H1 (cell line): ENCODE measurements around the gene TPRA1. TPM values are rescaled to one million over a fixed set of nuclear protein-coding genes. Genes with fewer than 3 reads are reported as not detected.

ENCODE experiments used
- CTCF ChIA-PET: fragments of 300-600 bp; sonication (Branson Sonifier 250); formaldehyde crosslinking; loops from one replicate; lab custom pipeline; 2021; ENCODE audit not compliant: partially characterized antibody; lab: Charles Lee
- POLR2A ChIA-PET: fragments of 300-600 bp; sonication (Branson Sonifier 250); formaldehyde crosslinking; loops from one replicate; lab custom pipeline; 2021; ENCODE audit warnings: inconsistent platforms; ENCODE audit not compliant: partially characterized antibody; lab: Charles Lee
- DNase-seq, 2 experiments: peaks; one replicate each; pipeline versions ENCODE4 v3.0.0 to v3.0.0-alpha.2; 2010 to 2022; ENCODE audit warnings: low spot score in 2 of 2, low read depth in 1 of 2, mixed read lengths in 1 of 2
- FAIRE-seq: peaks from 2 replicates; lab custom pipeline; 2011; peaks lifted over from hg19 to GRCh38; lab: Jason Lieb, UNC
- H2AFZ ChIP-seq: 2 replicates; pipeline ENCODE4 v1.8.1; 2012; ENCODE audit warnings: low read length, inconsistent platforms
- H2AK5ac ChIP-seq: 2 replicates; pipeline ENCODE4 v1.6.1; 2013; ENCODE audit warnings: low read depth, low read length
- H2BK120ac ChIP-seq: replicated peaks from 2 replicates; pipeline ENCODE3; 2013; ENCODE audit warnings: low read depth, low read length, inconsistent platforms
- H2BK12ac ChIP-seq: 2 replicates; pipeline ENCODE4 v1.6.1; 2013; ENCODE audit warnings: low read depth, low read length
- H2BK15ac ChIP-seq: 2 replicates; pipeline ENCODE4 v1.6.1; 2013; ENCODE audit warnings: low read length
- H2BK20ac ChIP-seq: 2 replicates; pipeline ENCODE4 v1.6.1; 2013; ENCODE audit warnings: low read length
- H2BK5ac ChIP-seq: 2 replicates; pipeline ENCODE4 v1.6.1; 2013; ENCODE audit warnings: low read depth, low read length
- H3K14ac ChIP-seq: 2 replicates; pipeline ENCODE4 v1.6.1; 2013; ENCODE audit warnings: inconsistent platforms; ENCODE audit not compliant: insufficient read length
- H3K18ac ChIP-seq: 2 replicates; pipeline ENCODE4 v1.6.1; 2013; ENCODE audit warnings: low read length; ENCODE audit errors: extremely low read depth
- H3K23ac ChIP-seq: 2 replicates; pipeline ENCODE4 v1.6.1; 2013; ENCODE audit warnings: inconsistent platforms; ENCODE audit not compliant: insufficient read length
- H3K23me2 ChIP-seq: 2 replicates; pipeline ENCODE4 v1.6.1; 2013; ENCODE audit warnings: low read depth, low read length
- H3K27ac ChIP-seq: 2 replicates; pipeline ENCODE4 v1.6.1; 2011; ENCODE audit warnings: low read depth, low read length, inconsistent platforms
- H3K27me3 ChIP-seq, 4 experiments: replicated peaks in 1 of 4; 1 replicate in 1 of 4; 2 replicates in 3 of 4; pipeline versions ENCODE4 v1.6.1 to v1.8.1; 2011 to 2013; ENCODE audit warnings: low read length in 3 of 4, mild to moderate bottlenecking in 3 of 4, inconsistent platforms in 2 of 4, mixed read lengths in 2 of 4, moderate library complexity in 1 of 4; ENCODE audit not compliant: control insufficient read depth in 3 of 4, insufficient read depth in 3 of 4; ENCODE audit errors: extremely low read depth in 1 of 4
- H3K36me3 ChIP-seq, 4 experiments: 2 replicates each; pipeline versions ENCODE4 v1.6.1 to v1.8.1; 2011 to 2013; ENCODE audit warnings: mild to moderate bottlenecking in 4 of 4, low read length in 3 of 4, moderate library complexity in 2 of 4, control low read depth in 1 of 4, inconsistent platforms in 1 of 4; ENCODE audit not compliant: insufficient read depth in 4 of 4, control insufficient read depth in 2 of 4
- H3K4ac ChIP-seq: replicated peaks from 2 replicates; pipeline ENCODE3; 2013; ENCODE audit warnings: low read length, low read depth, mixed read lengths, inconsistent platforms; ENCODE audit not compliant: insufficient read length
- H3K4me1 ChIP-seq, 4 experiments: replicated peaks in 1 of 4; 1 replicate in 1 of 4; 2 replicates in 3 of 4; pipeline versions ENCODE4 v1.6.1 to v1.8.1; 2011 to 2013; ENCODE audit warnings: low read length in 3 of 4, inconsistent platforms in 2 of 4, mixed read lengths in 1 of 4; ENCODE audit not compliant: insufficient read depth in 4 of 4, control insufficient read depth in 3 of 4
- H3K4me2 ChIP-seq, 2 experiments: 2 replicates each; pipeline versions ENCODE4 v1.6.1 to v1.8.1; 2011 to 2013; ENCODE audit warnings: low read depth in 2 of 2, low read length in 2 of 2, control low read depth in 1 of 2, inconsistent platforms in 1 of 2, mild to moderate bottlenecking in 1 of 2; ENCODE audit not compliant: insufficient read depth in 1 of 2
- H3K4me3 ChIP-seq, 4 experiments: fragments of 200-600, 300-600 bp in 1 of 4; sonication (generic), shearing (Covaris generic), sonication (Bioruptor Twin) in 1 of 4; 2 replicates each; pipeline versions ENCODE4 v1.5.1 to v1.8.1; 2011 to 2016; ENCODE audit warnings: low read length in 4 of 4, low read depth in 3 of 4, control low read depth in 2 of 4, inconsistent platforms in 2 of 4, mild to moderate bottlenecking in 2 of 4, mixed read lengths in 1 of 4, moderate library complexity in 1 of 4; ENCODE audit not compliant: insufficient read depth in 2 of 4; ENCODE audit errors: extremely low read depth in 1 of 4
- H3K56ac ChIP-seq: replicated peaks from 2 replicates; pipeline ENCODE3; 2013; ENCODE audit warnings: low read depth, mild to moderate bottlenecking, mixed read lengths, low read length, inconsistent platforms; ENCODE audit not compliant: insufficient read length
- H3K79me1 ChIP-seq: 2 replicates; pipeline ENCODE4 v1.6.1; 2013; ENCODE audit warnings: low read depth, low read length, control low read depth
- H3K79me2 ChIP-seq, 2 experiments: 2 replicates each; pipeline versions ENCODE4 v1.6.1 to v1.8.1; 2012 to 2013; ENCODE audit warnings: low read length in 2 of 2, mild to moderate bottlenecking in 2 of 2, inconsistent platforms in 1 of 2; ENCODE audit not compliant: insufficient read depth in 2 of 2, control insufficient read depth in 1 of 2
- H3K9ac ChIP-seq, 4 experiments: replicated peaks in 1 of 4; 1 replicate in 1 of 4; 2 replicates in 3 of 4; pipeline versions ENCODE4 v1.6.1 to v1.8.1; 2011 to 2013; ENCODE audit warnings: low read depth in 3 of 4, low read length in 3 of 4, control low read depth in 2 of 4, mild to moderate bottlenecking in 2 of 4, moderate library complexity in 2 of 4, inconsistent platforms in 1 of 4; ENCODE audit errors: extremely low read depth in 1 of 4
- H3K9me3 ChIP-seq, 2 experiments: 2 replicates each; pipeline versions ENCODE4 v1.6.1 to v1.8.1; 2012 to 2013; ENCODE audit warnings: mild to moderate bottlenecking in 2 of 2, moderate library complexity in 2 of 2, control low read depth in 1 of 2, inconsistent platforms in 1 of 2, low read depth in 1 of 2, low read length in 1 of 2, mixed read lengths in 1 of 2; ENCODE audit not compliant: insufficient read depth in 2 of 2
- H4K20me1 ChIP-seq, 2 experiments: replicated peaks in 1 of 2; 2 replicates each; pipeline versions ENCODE3 to v1.8.1; 2011 to 2013; ENCODE audit warnings: inconsistent platforms in 2 of 2, low read length in 2 of 2, mild to moderate bottlenecking in 1 of 2; ENCODE audit not compliant: insufficient read depth in 2 of 2, control insufficient read depth in 1 of 2
- H4K5ac ChIP-seq: 2 replicates; pipeline ENCODE4 v1.6.1; 2013; ENCODE audit warnings: low read length, low read depth, mixed read lengths, inconsistent platforms; ENCODE audit not compliant: insufficient read length
- H4K8ac ChIP-seq: 2 replicates; pipeline ENCODE4 v1.8.0; 2013; ENCODE audit warnings: mild to moderate bottlenecking, moderate library complexity, low read length, inconsistent platforms; ENCODE audit not compliant: insufficient read depth; ENCODE audit errors: extremely low read depth
- H4K91ac ChIP-seq: replicated peaks from 2 replicates; pipeline ENCODE3; 2013; ENCODE audit warnings: low read length, mixed read lengths, inconsistent platforms; ENCODE audit not compliant: insufficient read length
- BRCA1 ChIP-seq: IDR thresholded peaks from 2 replicates; pipeline ENCODE4 v1.6.1; 2012; ENCODE audit warnings: low read depth, low read length, improper control_type of control experiment
- EZH2 ChIP-seq: fragments of 200-600 bp; sonication (generic); IDR thresholded peaks from 2 replicates; pipeline ENCODE4 v1.7.1; 2012; ENCODE audit warnings: low read depth, mild to moderate bottlenecking, moderate library complexity, low read length, inconsistent platforms; ENCODE audit not compliant: severe bottlenecking
- WGBS, 2 experiments: shearing (Covaris generic) in 1 of 2; methylation state at CpG; one replicate each; pipeline versions ENCODE4 v1.1.6 to v1.1.7; 2013 to 2015; ENCODE audit warnings: low lambda C conversion rate in 2 of 2, mixed read lengths in 2 of 2, inconsistent platforms in 1 of 2, low coverage in 1 of 2, missing lambda C conversion rate in 1 of 2; ENCODE audit not compliant: insufficient replicate concordance in 2 of 2, insufficient coverage in 1 of 2, insufficient read length in 1 of 2; ENCODE audit errors: extremely low coverage in 1 of 2, missing lambda C conversion rate in 1 of 2; 5-methylcytosine and 5-hydroxymethylcytosine counted together
- polyA plus RNA-seq, 7 experiments: library from polyadenylated mRNA; depleted of rRNA in 3 of 7; stranded (reverse) in 5 of 7; unstranded in 2 of 7; fragments of >200 nt in 5 of 7; fragments of 200-250 nt in 2 of 7; gene quantifications; 1 replicate in 5 of 7; 2 replicates in 1 of 7; 4 replicates in 1 of 7; pipeline versions ENCODE4 v1.2.1 to v1.2.3, GENCODE V29; 2011 to 2013; ENCODE audit warnings: missing spikeins in 2 of 7, mixed read lengths in 2 of 7
- total RNA-seq: library from RNA; stranded (reverse); fragmentation: NEBNext Ultra II Directional; extraction: Animal tissue kit (Norgen Biotek cat#: 25700); gene quantifications from 2 replicates; pipeline ENCODE4 v1.2.1, GENCODE V29; 2021
- TF ChIP-seq, protein P1 (sequence below), 3 experiments: IDR thresholded peaks; 1 replicate in 2 of 3; 2 replicates in 1 of 3; pipeline versions ENCODE4 v1.5.1 to v1.6.1; 2011; ENCODE audit warnings: low read length in 3 of 3, mild to moderate bottlenecking in 3 of 3, inconsistent platforms in 2 of 3, low read depth in 1 of 3, moderate library complexity in 1 of 3; ENCODE audit not compliant: insufficient read depth in 1 of 3; ENCODE audit errors: control extremely low read depth in 1 of 3

TPRA1 gene
- total and polyA plus RNA-seq, 2 of the 8 experiments (the other 6 are each of a cell fraction or from before 2014, with no cell fraction given), result 18.8 to 38.5 TPM

DNA sequence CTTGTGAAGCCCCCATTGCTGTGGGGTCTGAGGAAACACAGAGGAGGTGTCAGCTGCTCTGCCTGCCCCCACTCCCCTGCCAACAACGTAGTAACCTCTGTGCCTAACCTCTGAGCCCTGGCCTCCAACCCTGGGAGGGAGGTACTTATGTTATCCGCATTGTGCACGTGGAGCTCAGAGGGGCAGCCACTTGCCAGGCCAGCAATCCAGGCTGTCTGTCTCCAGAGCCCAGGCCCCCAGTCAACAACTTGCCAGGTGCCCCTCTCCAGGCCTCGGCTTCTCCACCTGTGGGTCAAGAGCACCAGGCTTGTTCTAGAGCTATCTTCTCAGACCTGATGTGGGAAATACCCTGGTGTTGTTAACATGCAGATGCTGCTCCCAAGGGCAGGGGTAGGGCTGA, 2.7 kb downstream of the TPRA1 start:
- Histone ChIP-seq H4K8ac (no peak overlapping the region), H4K91ac (no peak overlapping the region), H2AK5ac (no peak overlapping the region), H2BK15ac (no peak overlapping the region), H3K14ac (no peak overlapping the region), H3K4ac (no peak overlapping the region), H3K79me1 (peaks cover 9% of the 10 kb centered on the region), H2AFZ (no peak overlapping the region), H3K36me3 (no peaks in the 10 kb centered on the region), H4K20me1 (peaks cover 5 to 14% of the 10 kb centered on the region in 2 experiments), H2BK120ac (no peak overlapping the region), H2BK20ac (no peak overlapping the region), H3K9me3 (no peaks in the 10 kb centered on the region), H3K27me3 (peaks cover 0 to 6% (median 1%) of the 10 kb centered on the region in 4 experiments; a peak in 1 of 7 replicates), H3K56ac (no peak overlapping the region), H3K23ac (no peak overlapping the region), H3K9ac (no peak overlapping the region), H3K4me1 (peaks cover 10 to 19% (median 14%) of the 10 kb centered on the region in 4 experiments), H3K23me2 (peaks cover 16% of the 10 kb centered on the region; the same call in 1 of the 2 replicates), H2BK5ac (no peak overlapping the region), H3K79me2 (peaks cover 0 to 20% of the 10 kb centered on the region in 2 experiments; a peak in 1 of 4 replicates), H3K4me2 (no peak overlapping the region; a peak in 1 of 4 replicates), H3K4me3 (no peak overlapping the region), H3K27ac (no peak overlapping the region), H3K18ac (no peak overlapping the region), H2BK12ac (no peak overlapping the region), H4K5ac (no peak overlapping the region)
- 91% methylated on average over 4 of the region's 4 CpGs; no CpG with 5 or more reads in 1 of the 2 experiments for WGBS, 2 experiments
- CTCF ChIA-PET, result interaction anchor here (1.2 to 9.2 kb wide), 4 partner anchors 11 to 92 kb away, joined by 3 to 77 read pairs (median 7); no protein-coding TSS in a partner anchor
- no peak for TF ChIP-seq BRCA1
- TF ChIP-seq, protein P1, sequence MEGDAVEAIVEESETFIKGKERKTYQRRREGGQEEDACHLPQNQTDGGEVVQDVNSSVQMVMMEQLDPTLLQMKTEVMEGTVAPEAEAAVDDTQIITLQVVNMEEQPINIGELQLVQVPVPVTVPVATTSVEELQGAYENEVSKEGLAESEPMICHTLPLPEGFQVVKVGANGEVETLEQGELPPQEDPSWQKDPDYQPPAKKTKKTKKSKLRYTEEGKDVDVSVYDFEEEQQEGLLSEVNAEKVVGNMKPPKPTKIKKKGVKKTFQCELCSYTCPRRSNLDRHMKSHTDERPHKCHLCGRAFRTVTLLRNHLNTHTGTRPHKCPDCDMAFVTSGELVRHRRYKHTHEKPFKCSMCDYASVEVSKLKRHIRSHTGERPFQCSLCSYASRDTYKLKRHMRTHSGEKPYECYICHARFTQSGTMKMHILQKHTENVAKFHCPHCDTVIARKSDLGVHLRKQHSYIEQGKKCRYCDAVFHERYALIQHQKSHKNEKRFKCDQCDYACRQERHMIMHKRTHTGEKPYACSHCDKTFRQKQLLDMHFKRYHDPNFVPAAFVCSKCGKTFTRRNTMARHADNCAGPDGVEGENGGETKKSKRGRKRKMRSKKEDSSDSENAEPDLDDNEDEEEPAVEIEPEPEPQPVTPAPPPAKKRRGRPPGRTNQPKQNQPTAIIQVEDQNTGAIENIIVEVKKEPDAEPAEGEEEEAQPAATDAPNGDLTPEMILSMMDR (IDR thresholded peaks at IDR 0.05; ENCODE audit: control extremely low read depth in 1 of 3, insufficient read depth in 1 of 3, low read depth in 1 of 3, low read length in 3 of 3), result no peak
- no peak for TF ChIP-seq EZH2
- FAIRE-seq (no peak), DNase-seq (no peak)
- POLR2A ChIA-PET, result interaction anchor here (0.7 to 5.5 kb wide), 2 partner anchors 11 to 48 kb away, joined by 3 to 48 read pairs; partner anchors contain the start of gene MCM2
